Measurements from ENCODE around the gene PPAN. TPM values are rescaled to one million over a fixed set of nuclear protein-coding genes. Genes with fewer than 3 reads are reported as not detected.

Gene PPAN
- total RNA-seq, 1 experiment from 2014 or later, result 63.3 TPM

GRCh38 chr19:10152100-10152499 is 45.9 kb downstream of the PPAN start:
- CTCF ChIA-PET, result no interaction called here
- BruUV-seq (replicated peaks), result no TSS peak
- no peak for TF ChIP-seq REST (IDR thresholded peaks at IDR 0.05; ENCODE audit: insufficient read depth in 1 of 2, low read depth in 2 of 2, low read length in 1 of 2)
- TF ChIP-seq SIN3A (IDR thresholded peaks at IDR 0.05; ENCODE audit: borderline replicate concordance, insufficient read depth, low read depth, low read length), result no peak
- no peak for TF ChIP-seq POLR2AphosphoS5 (IDR thresholded peaks at IDR 0.05; ENCODE audit: low read depth, low read length)
- TF ChIP-seq, protein P1, sequence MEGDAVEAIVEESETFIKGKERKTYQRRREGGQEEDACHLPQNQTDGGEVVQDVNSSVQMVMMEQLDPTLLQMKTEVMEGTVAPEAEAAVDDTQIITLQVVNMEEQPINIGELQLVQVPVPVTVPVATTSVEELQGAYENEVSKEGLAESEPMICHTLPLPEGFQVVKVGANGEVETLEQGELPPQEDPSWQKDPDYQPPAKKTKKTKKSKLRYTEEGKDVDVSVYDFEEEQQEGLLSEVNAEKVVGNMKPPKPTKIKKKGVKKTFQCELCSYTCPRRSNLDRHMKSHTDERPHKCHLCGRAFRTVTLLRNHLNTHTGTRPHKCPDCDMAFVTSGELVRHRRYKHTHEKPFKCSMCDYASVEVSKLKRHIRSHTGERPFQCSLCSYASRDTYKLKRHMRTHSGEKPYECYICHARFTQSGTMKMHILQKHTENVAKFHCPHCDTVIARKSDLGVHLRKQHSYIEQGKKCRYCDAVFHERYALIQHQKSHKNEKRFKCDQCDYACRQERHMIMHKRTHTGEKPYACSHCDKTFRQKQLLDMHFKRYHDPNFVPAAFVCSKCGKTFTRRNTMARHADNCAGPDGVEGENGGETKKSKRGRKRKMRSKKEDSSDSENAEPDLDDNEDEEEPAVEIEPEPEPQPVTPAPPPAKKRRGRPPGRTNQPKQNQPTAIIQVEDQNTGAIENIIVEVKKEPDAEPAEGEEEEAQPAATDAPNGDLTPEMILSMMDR (IDR thresholded peaks at IDR 0.05), result no peak
- no peak for TF ChIP-seq TCF7L2 (IDR thresholded peaks at IDR 0.05; ENCODE audit: low read depth, low read length)
- no peak for DNase-seq (ENCODE audit: low read depth, low spot score)
- H3K9me3 ChIP-seq (ENCODE audit: control insufficient read depth, insufficient read depth, low read depth, low read length), result no peaks in the 10 kb centered on the region
- ATAC-seq, result no peak
- POLR2A ChIA-PET, result no interaction called here
- no peaks in the 10 kb centered on the region for H3K4me1 ChIP-seq (ENCODE audit: control insufficient read depth, insufficient read depth, low read length)
- no peak overlapping the region for H3K4me3 ChIP-seq (ENCODE audit: low read depth in 2 of 2, low read length in 2 of 2)
- peaks cover 10% of the 10 kb centered on the region for H3K36me3 ChIP-seq (ENCODE audit: control insufficient read depth, insufficient read depth, low read length)
- no peak overlapping the region for H3K27ac ChIP-seq (ENCODE audit: low read length)
- intact Hi-C loops (cut with micrococcal nuclease; ENCODE audit: unreplicated experiment) (no loop called here), in situ Hi-C loops (cut with HindIII; ENCODE audit: low pct_unique_long_range_greater_than_20kb, low sequenced_read_pairs) (no loop called here)
- H3K27me3 ChIP-seq (ENCODE audit: control insufficient read depth, insufficient read depth, low read length), result no peaks in the 10 kb centered on the region

GRCh38 chr19:10155839-10156238 is 49.7 kb downstream of the PPAN start:
- BruUV-seq (replicated peaks), result no TSS peak

More at GRCh38 chr19:10155839-10156238, 49.7 kb downstream of the PPAN start:
- Histone ChIP-seq H3K9me3 (ENCODE audit: control insufficient read depth, insufficient read depth, low read depth, low read length) (no peaks in the 10 kb centered on the region), H3K4me1 (ENCODE audit: control insufficient read depth, insufficient read depth, low read length) (no peaks in the 10 kb centered on the region), H3K36me3 (ENCODE audit: control insufficient read depth, insufficient read depth, low read length) (peaks cover 16% of the 10 kb centered on the region), H3K4me3 (ENCODE audit: low read depth in 2 of 2, low read length in 2 of 2) (no peak overlapping the region), H3K27me3 (ENCODE audit: control insufficient read depth, insufficient read depth, low read length) (no peaks in the 10 kb centered on the region), H3K27ac (ENCODE audit: low read length) (no peak overlapping the region)
- TF ChIP-seq, protein P1 (IDR thresholded peaks at IDR 0.05), result no peak
- TF ChIP-seq SIN3A (IDR thresholded peaks at IDR 0.05; ENCODE audit: borderline replicate concordance, insufficient read depth, low read depth, low read length), result no peak
- no peak for TF ChIP-seq REST (IDR thresholded peaks at IDR 0.05; ENCODE audit: insufficient read depth in 1 of 2, low read depth in 2 of 2, low read length in 1 of 2)
- no peak for TF ChIP-seq POLR2AphosphoS5 (IDR thresholded peaks at IDR 0.05; ENCODE audit: low read depth, low read length)
- no peak for TF ChIP-seq TCF7L2 (IDR thresholded peaks at IDR 0.05; ENCODE audit: low read depth, low read length)
- CTCF ChIA-PET, result no interaction called here
- POLR2A ChIA-PET, result no interaction called here
- intact Hi-C loops (cut with micrococcal nuclease; ENCODE audit: unreplicated experiment), result no loop called here
- no peak for DNase-seq (ENCODE audit: low read depth, low spot score)
- no peak for ATAC-seq
- in situ Hi-C loops (cut with HindIII; ENCODE audit: low pct_unique_long_range_greater_than_20kb, low sequenced_read_pairs), result no loop called here
